Esophagus muscularis mucosa (tissue), 4 donors: ENCODE measurements around the gene MAD1L1. TPM values are rescaled to one million over a fixed set of nuclear protein-coding genes. Genes with fewer than 3 reads are reported as not detected.

Experiments
- DNase-seq: peaks from one replicate; pipeline ENCODE4 v3.0.0-alpha.2; 2017; ENCODE audit errors: extremely low spot score
- H3K27ac ChIP-seq, 4 donors: fragments of 200-600 bp; sonication (generic); replicated peaks in 1 of 4; 1 replicate in 3 of 4; 2 replicates in 1 of 4; pipeline ENCODE4 v1.5.1; 2016 to 2019; ENCODE audit warnings: mild to moderate bottlenecking in 1 of 4
- H3K27me3 ChIP-seq, 4 donors: fragments of 200-600 bp; sonication (generic); one replicate each; pipeline versions ENCODE4 v1.5.1 to v1.6.0; 2016 to 2019
- H3K36me3 ChIP-seq, 4 donors: fragments of 200-600 bp; sonication (generic); one replicate each; pipeline ENCODE4 v1.5.1; 2016 to 2019
- H3K4me1 ChIP-seq, 4 donors: fragments of 200-600 bp; sonication (generic); one replicate each; pipeline ENCODE4 v1.5.1; 2016 to 2019
- H3K4me3 ChIP-seq, 4 donors: fragments of 200-600 bp; sonication (generic); 1 replicate in 2 of 4; 2 replicates in 2 of 4; pipeline ENCODE4 v1.5.1; 2016 to 2019; ENCODE audit warnings: mild to moderate bottlenecking in 4 of 4, moderate library complexity in 1 of 4
- H3K9me3 ChIP-seq, 4 donors: fragments of 200-600 bp; sonication (generic); 1 replicate in 3 of 4; 2 replicates in 1 of 4; pipeline ENCODE4 v1.5.1; 2016 to 2019
- CTCF ChIP-seq, 3 experiments: fragments of 200-600 bp in 2 of 3; fragments of 450-650 bp in 1 of 3; sonication (generic) in 2 of 3; IDR thresholded peaks; one replicate each; pipeline ENCODE4 v1.5.1; 2017 to 2019; ENCODE audit warnings: antibody characterized with exemption in 3 of 3, mild to moderate bottlenecking in 2 of 3, moderate library complexity in 1 of 3
- EP300 ChIP-seq: sonication (generic); formaldehyde crosslinking; IDR thresholded peaks from one replicate; pipeline ENCODE4 v1.6.1; 2017; ENCODE audit warnings: antibody characterized with exemption
- POLR2A ChIP-seq: fragments of 450-650 bp; IDR thresholded peaks from one replicate; pipeline ENCODE4 v1.6.1; 2017; ENCODE audit warnings: antibody characterized with exemption, moderate library complexity, mild to moderate bottlenecking, low read depth
- POLR2AphosphoS5 ChIP-seq, 2 donors: sonication (generic); formaldehyde crosslinking; IDR thresholded peaks; one replicate each; pipeline ENCODE4 v1.6.1; 2017; ENCODE audit warnings: antibody characterized with exemption in 2 of 2
- WGBS: methylation state at CpG from one replicate; pipeline ENCODE4 v1.1.5; 2018; 5-methylcytosine and 5-hydroxymethylcytosine counted together
- intact Hi-C: fragments of 100-400 bp; cut with DNase I; formaldehyde crosslinking; loops from one replicate; pipeline ENCODE4 v1.15.1; 2023
- total RNA-seq, 4 donors: library from RNA; depleted of rRNA; stranded (reverse); fragments of >200 nt; gene quantifications; one replicate each; pipeline versions ENCODE4 v1.1.0 to v1.2.1, GENCODE V29; 2016

MAD1L1 gene
- total RNA-seq, 4 donors from 2014 or later = 22.2 to 33.1 (median 29.5) TPM

- 93% methylated on average over 14 of the region's 14 CpGs for WGBS
- intact Hi-C loops = no loop called here
- no peak for TF ChIP-seq POLR2AphosphoS5 (IDR thresholded peaks at IDR 0.05)
- TF ChIP-seq CTCF (IDR thresholded peaks at IDR 0.05) = no peak
- TF ChIP-seq EP300 = no peak
- TF ChIP-seq POLR2A = no peak
- H3K4me1 ChIP-seq = peaks cover 0 to 18% (median 10%) of the 10 kb centered on the region in 4 donors
- peaks cover 16 to 95% (median 87%) of the 10 kb centered on the region in 4 donors for H3K36me3 ChIP-seq
- no peaks in the 10 kb centered on the region for H3K9me3 ChIP-seq
- DNase-seq = no peak
- no peak overlapping the region for H3K4me3 ChIP-seq
- H3K27ac ChIP-seq = no peak overlapping the region
- H3K27me3 ChIP-seq = no peaks in the 10 kb centered on the region
Observed at GRCh38 chr7:2225336-2225735, 7.4 kb downstream of the MAD1L1 start.

- intact Hi-C loops = no loop called here
- no peak overlapping the region for H3K4me3 ChIP-seq
- peaks cover 0 to 14% (median 6%) of the 10 kb centered on the region in 4 donors for H3K4me1 ChIP-seq
- H3K9me3 ChIP-seq = no peaks in the 10 kb centered on the region
- H3K27ac ChIP-seq = no peak overlapping the region
- H3K36me3 ChIP-seq = peaks cover 16 to 99% (median 88%) of the 10 kb centered on the region in 4 donors
- DNase-seq = no peak
- no peak for TF ChIP-seq POLR2AphosphoS5 (IDR thresholded peaks at IDR 0.05)
- TF ChIP-seq EP300 = no peak
- no peak for TF ChIP-seq CTCF (IDR thresholded peaks at IDR 0.05)
- TF ChIP-seq POLR2A = no peak
- 86% methylated on average over 4 of the region's 4 CpGs for WGBS
- no peaks in the 10 kb centered on the region for H3K27me3 ChIP-seq
Observed at GRCh38 chr7:2224934-2225333, 7.8 kb downstream of the MAD1L1 start.

GRCh38 chr7:2224491-2224928 is 8.2 kb downstream of the MAD1L1 start:
- H3K9me3 ChIP-seq = no peaks in the 10 kb centered on the region
- DNase-seq = no peak
- H3K27ac ChIP-seq = no peak overlapping the region
- TF ChIP-seq EP300 = no peak
- no peak for TF ChIP-seq CTCF (IDR thresholded peaks at IDR 0.05)
- no peak for TF ChIP-seq POLR2A
- no peak for TF ChIP-seq POLR2AphosphoS5 (IDR thresholded peaks at IDR 0.05)
- H3K36me3 ChIP-seq = peaks cover 16 to 99% (median 86%) of the 10 kb centered on the region in 4 donors
- H3K27me3 ChIP-seq = no peaks in the 10 kb centered on the region
- no peak overlapping the region for H3K4me3 ChIP-seq
- 93% methylated on average over 11 of the region's 13 CpGs for WGBS
- intact Hi-C loops = no loop called here
- peaks cover 0 to 9% (median 3%) of the 10 kb centered on the region in 4 donors for H3K4me1 ChIP-seq

- Histone ChIP-seq H3K36me3 (peaks cover 16 to 100% (median 89%) of the 10 kb centered on the region in 4 donors), H3K9me3 (no peaks in the 10 kb centered on the region), H3K4me3 (no peak overlapping the region), H3K27ac (no peak overlapping the region), H3K27me3 (no peaks in the 10 kb centered on the region), H3K4me1 (peaks cover 0 to 8% (median 0%) of the 10 kb centered on the region in 4 donors)
- TF ChIP-seq POLR2AphosphoS5 (IDR thresholded peaks at IDR 0.05) (no peak), POLR2A (no peak), CTCF (IDR thresholded peaks at IDR 0.05) (no peak), EP300 (no peak)
- intact Hi-C loops = no loop called here
- WGBS = 94% methylated on average over 7 of the region's 17 CpGs
- no peak for DNase-seq
Observed at GRCh38 chr7:2223321-2223720, 9.4 kb downstream of the MAD1L1 start.

GRCh38 chr7:2222516-2222915 is 10.2 kb downstream of the MAD1L1 start:
- intact Hi-C loops = no loop called here
- no peak for DNase-seq
- H3K4me1 ChIP-seq = peaks cover 0 to 8% (median 0%) of the 10 kb centered on the region in 4 donors
- TF ChIP-seq EP300 = no peak
- TF ChIP-seq POLR2AphosphoS5 (IDR thresholded peaks at IDR 0.05) = no peak
- TF ChIP-seq POLR2A = no peak
- no peak for TF ChIP-seq CTCF (IDR thresholded peaks at IDR 0.05)
- H3K9me3 ChIP-seq = no peaks in the 10 kb centered on the region
- 94% methylated on average over 22 of the region's 22 CpGs for WGBS
- H3K36me3 ChIP-seq = peaks cover 18 to 100% (median 90%) of the 10 kb centered on the region in 4 donors
- H3K27me3 ChIP-seq = no peaks in the 10 kb centered on the region
- H3K4me3 ChIP-seq = no peak overlapping the region
- no peak overlapping the region for H3K27ac ChIP-seq
